Activated CD8-positive, alpha-beta T cell treated with anti-CD3 and anti-CD28 coated beads for 36 hours (primary cell): ENCODE results near the gene DLGAP1. TPM values are rescaled to one million over a fixed set of nuclear protein-coding genes. Genes with fewer than 3 reads are reported as not detected.

Experiments used
- ATAC-seq: fragments of 200-7000 bp; cut with Tn5 transposase; one replicate; pipeline ENCODE4 v1.10.0; 2021; ENCODE audit warnings: mild to moderate bottlenecking, moderate library complexity
- CTCF ChIA-PET: fragments of 350-600 bp; sonication (Branson Sonifier 250); formaldehyde crosslinking; loops from one replicate; lab custom pipeline; 2021; ENCODE audit warnings: antibody characterized with exemption; lab: Charles Lee
- POLR2A ChIA-PET: fragments of 350-600 bp; sonication (Branson Sonifier 250); formaldehyde crosslinking; loops from one replicate; lab custom pipeline; 2021; ENCODE audit warnings: antibody characterized with exemption; lab: Charles Lee
- DNase-seq: peaks from one replicate; pipeline ENCODE4 v3.0.0-alpha.2; 2020
- H3K27ac Mint-ChIP-seq: one replicate; pipeline ENCODE4 v1.8.0; 2021; ENCODE audit warnings: mild to moderate bottlenecking, mixed read lengths
- H3K27me3 Mint-ChIP-seq: one replicate; pipeline ENCODE4 v1.8.0; 2021; ENCODE audit warnings: mixed read lengths
- H3K36me3 Mint-ChIP-seq: one replicate; pipeline ENCODE4 v1.8.0; 2021; ENCODE audit warnings: low read depth, mixed read lengths
- H3K4me1 Mint-ChIP-seq: one replicate; pipeline ENCODE4 v1.8.0; 2021; ENCODE audit warnings: low read depth, mixed read lengths
- H3K4me3 Mint-ChIP-seq: one replicate; pipeline ENCODE4 v1.8.0; 2021; ENCODE audit warnings: mild to moderate bottlenecking, moderate library complexity, mixed read lengths
- H3K9me3 Mint-ChIP-seq: one replicate; pipeline ENCODE4 v1.8.0; 2021; ENCODE audit warnings: mixed read lengths
- CTCF ChIP-seq: fragments of 200-600 bp; IDR thresholded peaks from one replicate; pipeline ENCODE4 v1.8.0; 2022; ENCODE audit warnings: antibody characterized with exemption, mild to moderate bottlenecking
- intact Hi-C: fragments of 100-400 bp; cut with micrococcal nuclease; formaldehyde crosslinking; loops from one replicate; pipeline ENCODE4 v1.10.0; 2022
- total RNA-seq, 2 experiments: library from RNA; stranded (reverse); gene quantifications; one replicate each; pipeline ENCODE4 v1.2.3, GENCODE V29; 2021

DLGAP1 gene
- total RNA-seq, 2 experiments from 2014 or later = not detected

DNA sequence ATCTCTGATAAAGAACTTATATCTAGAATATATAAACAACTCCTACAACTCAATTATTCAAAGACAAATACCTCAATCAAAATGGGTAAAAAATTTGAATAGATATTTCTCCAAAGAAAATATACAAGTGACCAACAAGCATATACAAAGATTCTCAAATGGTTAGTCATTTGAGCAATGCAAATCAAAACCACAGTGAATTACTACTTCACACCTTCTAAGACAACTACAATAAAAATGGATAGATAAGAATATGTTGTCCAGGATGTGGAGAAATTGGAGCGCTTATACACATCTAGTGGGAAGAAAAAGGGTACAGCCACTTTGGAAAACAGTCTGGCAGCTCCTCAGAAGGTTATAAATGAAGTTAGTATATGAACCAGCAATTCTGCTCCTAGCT lies 672.2 kb downstream of the DLGAP1 start:
- no peaks in the 10 kb centered on the region for H3K36me3 Mint-ChIP-seq

GRCh38 chr18:3777719-3778118 lies 677.4 kb downstream of the DLGAP1 start:
- intact Hi-C loops = no loop called here
- H3K27ac Mint-ChIP-seq = no peak overlapping the region
- H3K36me3 Mint-ChIP-seq = no peaks in the 10 kb centered on the region
- H3K27me3 Mint-ChIP-seq = no peaks in the 10 kb centered on the region
- TF ChIP-seq CTCF = no peak
- ATAC-seq = no peak
- no peak overlapping the region for H3K4me3 Mint-ChIP-seq
- DNase-seq = no peak
- ChIA-PET CTCF (interaction anchor here (1.4 kb wide), 1 partner anchor 220 kb away, joined by 3 read pairs; no protein-coding TSS in a partner anchor), POLR2A (no interaction called here)
- no peaks in the 10 kb centered on the region for H3K9me3 Mint-ChIP-seq
- no peaks in the 10 kb centered on the region for H3K4me1 Mint-ChIP-seq

More for the DNA sequence above, 672.2 kb downstream of the DLGAP1 start:
- Mint-ChIP-seq H3K4me3 (no peak overlapping the region), H3K27me3 (peaks cover 3% of the 10 kb centered on the region), H3K9me3 (no peaks in the 10 kb centered on the region), H3K27ac (no peak overlapping the region), H3K4me1 (no peaks in the 10 kb centered on the region)
- ATAC-seq (no peak), DNase-seq (no peak)
- intact Hi-C loops = no loop called here
- ChIA-PET CTCF (interaction anchor here (1.0 to 1.5 kb wide), 2 partner anchors 12 to 212 kb away, joined by 3 to 6 read pairs; no protein-coding TSS in a partner anchor), POLR2A (no interaction called here)
- no peak for TF ChIP-seq CTCF

DNA sequence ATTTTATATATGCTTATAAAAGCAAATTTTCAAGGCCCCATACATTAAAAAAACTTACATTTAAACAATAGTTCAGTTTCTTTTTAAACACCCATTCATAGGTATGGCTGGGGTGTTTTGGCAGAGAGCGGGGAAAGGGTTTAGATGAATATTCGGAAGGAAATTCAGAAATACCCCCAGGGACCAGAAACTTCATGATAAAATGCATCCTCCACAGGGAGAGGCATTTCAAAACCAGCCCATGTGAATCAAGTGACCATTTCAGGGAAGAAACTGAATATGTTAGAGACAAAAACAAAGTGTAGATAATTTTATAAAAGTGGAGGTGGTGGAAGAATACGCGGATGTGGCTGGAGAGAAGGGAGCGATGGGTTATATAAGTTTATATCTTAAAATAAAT lies 678.0 kb downstream of the DLGAP1 start:
- intact Hi-C loops = no loop called here
- peaks cover under 1% of the 10 kb centered on the region for H3K4me1 Mint-ChIP-seq
- TF ChIP-seq CTCF = no peak

DNA sequence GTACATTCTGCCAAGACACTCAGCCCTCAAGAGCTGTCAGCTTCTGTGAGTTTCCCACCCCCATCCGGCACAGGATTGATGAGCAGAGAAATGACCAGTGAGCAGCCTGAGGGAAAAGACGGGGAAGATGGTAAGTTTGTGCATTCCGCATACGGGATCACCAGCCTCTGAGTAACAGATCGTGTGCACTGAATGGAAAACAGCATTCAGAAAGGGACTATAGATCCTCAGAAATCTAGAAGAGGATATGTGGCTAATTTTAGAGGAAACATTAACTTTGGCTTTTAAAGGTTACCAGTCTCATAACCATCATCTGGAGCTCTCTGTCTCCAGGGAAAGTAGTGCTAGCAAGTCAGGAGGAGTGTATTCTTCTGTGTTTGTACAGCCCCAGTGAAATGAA lies 679.1 kb downstream of the DLGAP1 start:
- no peak overlapping the region for H3K27ac Mint-ChIP-seq
- peaks cover 9% of the 10 kb centered on the region for H3K4me1 Mint-ChIP-seq
- no peaks in the 10 kb centered on the region for H3K36me3 Mint-ChIP-seq
- DNase-seq = no peak
- TF ChIP-seq CTCF = no peak
- POLR2A ChIA-PET = no interaction called here
- intact Hi-C loops = no loop called here
- CTCF ChIA-PET = no interaction called here
- H3K9me3 Mint-ChIP-seq = no peaks in the 10 kb centered on the region
- no peak for ATAC-seq
- H3K27me3 Mint-ChIP-seq = peaks cover 1% of the 10 kb centered on the region
- no peak overlapping the region for H3K4me3 Mint-ChIP-seq

More for the DNA sequence above, 678.0 kb downstream of the DLGAP1 start:
- no peak overlapping the region for H3K27ac Mint-ChIP-seq
- ChIA-PET POLR2A (no interaction called here), CTCF (interaction anchor here (1.4 kb wide), 1 partner anchor 221 kb away, joined by 3 read pairs; no protein-coding TSS in a partner anchor)
- H3K36me3 Mint-ChIP-seq = no peaks in the 10 kb centered on the region
- no peak overlapping the region for H3K4me3 Mint-ChIP-seq
- no peak for DNase-seq
- no peak for ATAC-seq
- H3K9me3 Mint-ChIP-seq = no peaks in the 10 kb centered on the region
- no peaks in the 10 kb centered on the region for H3K27me3 Mint-ChIP-seq

DNA sequence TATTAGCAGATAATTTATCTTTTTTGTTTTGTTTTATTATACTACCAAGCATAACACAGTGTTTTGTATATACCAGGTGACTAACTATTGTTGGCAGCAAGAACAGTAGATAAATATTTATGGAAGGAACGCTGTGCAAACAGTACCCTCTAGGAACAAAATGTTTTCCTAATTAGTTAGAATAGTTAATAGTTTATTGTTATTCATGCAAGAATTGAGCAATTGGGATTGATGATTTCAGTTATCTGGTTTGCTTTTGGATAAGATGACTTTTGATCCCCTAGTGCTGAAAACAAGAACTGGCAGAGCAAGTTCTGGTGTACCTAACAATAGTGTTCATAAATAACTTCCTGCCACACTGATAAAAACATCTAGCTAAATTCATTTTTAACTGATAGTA lies 681.8 kb downstream of the DLGAP1 start:
- intact Hi-C loops = loop anchor here (5.0 kb wide), 1 partner anchor 99 kb away; no protein-coding TSS in a partner anchor
- POLR2A ChIA-PET = no interaction called here
- DNase-seq (no peak), ATAC-seq (no peak)
- Mint-ChIP-seq H3K4me1 (peaks cover 9% of the 10 kb centered on the region), H3K27ac (no peak overlapping the region), H3K27me3 (peaks cover 6% of the 10 kb centered on the region), H3K4me3 (no peak overlapping the region), H3K36me3 (no peaks in the 10 kb centered on the region), H3K9me3 (no peaks in the 10 kb centered on the region)
- CTCF ChIA-PET = interaction anchor here (1.2 to 4.9 kb wide), 3 partner anchors 97 to 227 kb away, joined by 3 to 87 read pairs (median 46); no protein-coding TSS in a partner anchor
- no peak for TF ChIP-seq CTCF
